GM18519 (cell line): ENCODE results near the gene MAPK12.

ENCODE experiments used
- ATAC-seq: cut with Tn5 transposase; IDR thresholded peaks from one replicate; pipeline ENCODE4 v1.9.1; 2021; ENCODE audit warnings: mild to moderate bottlenecking, moderate library complexity; ENCODE audit not compliant: unreplicated experiment, low FRiP score

The MAPK12 gene

GRCh38 chr22:50269573-50269969, 8.1 kb upstream of the MAPK12 start:
- no peak for ATAC-seq

DNA sequence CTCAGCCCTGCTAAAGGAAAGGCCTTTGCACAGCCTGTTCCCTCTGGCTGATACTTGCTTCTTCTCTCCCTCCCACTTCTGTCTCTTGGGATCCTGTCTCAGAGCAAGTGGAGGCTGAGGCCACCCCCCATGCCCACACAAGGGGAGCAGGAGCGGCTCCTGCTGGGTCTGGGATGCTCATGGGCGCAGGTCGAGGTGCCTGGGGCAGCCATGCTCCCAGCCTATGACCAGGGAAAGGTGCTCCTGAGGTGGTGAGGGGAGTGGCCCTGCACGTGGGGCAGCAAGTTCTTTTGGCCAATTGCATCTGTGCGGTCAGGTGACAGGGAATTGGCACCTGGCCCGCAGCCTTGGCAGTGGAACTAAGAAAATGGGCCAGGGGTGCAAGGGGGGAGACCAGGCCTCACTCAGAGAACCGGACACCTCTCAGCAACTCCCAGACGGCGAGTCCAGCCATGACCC, 7.2 kb upstream of the MAPK12 start:
- no peak for ATAC-seq

DNA sequence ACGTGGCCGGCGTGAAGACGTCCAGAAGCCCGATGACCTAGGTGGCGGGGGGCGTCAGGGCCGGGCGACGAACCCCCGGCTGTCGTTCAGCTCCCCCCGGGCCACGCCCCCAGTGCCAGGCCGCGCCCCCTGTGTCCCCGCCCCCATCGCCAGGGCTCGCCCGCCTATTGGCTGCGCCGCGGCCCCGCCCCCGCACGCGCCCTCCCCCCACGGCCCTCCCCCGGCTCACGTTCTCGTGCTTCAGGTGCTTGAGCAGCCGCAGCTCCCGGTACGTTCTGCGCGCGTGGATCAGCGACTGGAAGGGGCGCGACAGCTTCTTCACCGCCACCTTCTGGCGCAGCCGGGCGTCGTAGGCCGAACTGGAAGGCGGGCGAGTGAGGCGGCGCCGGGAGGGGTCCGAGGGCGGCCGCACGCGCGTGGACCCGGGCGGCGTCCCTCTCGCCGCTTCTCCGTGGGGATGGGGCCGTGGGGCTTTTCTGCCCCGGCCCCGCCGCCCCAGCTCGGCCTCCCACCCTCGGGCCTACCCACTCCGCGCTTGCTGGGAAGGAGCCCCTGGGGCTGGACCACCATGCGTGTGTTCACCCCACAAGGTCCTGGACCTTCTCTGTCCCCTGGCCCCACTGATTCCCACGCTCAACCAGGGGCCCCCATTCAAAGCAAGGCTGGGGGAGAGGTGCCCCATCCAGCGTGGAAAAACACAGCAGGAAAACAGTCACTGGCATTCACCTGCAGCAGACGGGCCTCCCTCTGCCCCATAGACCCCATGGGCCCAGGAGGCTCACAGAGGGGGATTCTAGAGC, 6.3 kb upstream of the MAPK12 start:
- no peak for ATAC-seq

GRCh38 chr22:50266994-50267393, 5.5 kb upstream of the MAPK12 start:
- no peak for ATAC-seq

- ATAC-seq: no peak
Measured at GRCh38 chr22:50264946-50265669, 3.6 kb upstream of the MAPK12 start.

GRCh38 chr22:50264104-50264745, 2.7 kb upstream of the MAPK12 start:
- ATAC-seq: no peak

- ATAC-seq: no peak
Measured at GRCh38 chr22:50262973-50263617, 1.6 kb upstream of the MAPK12 start.

DNA sequence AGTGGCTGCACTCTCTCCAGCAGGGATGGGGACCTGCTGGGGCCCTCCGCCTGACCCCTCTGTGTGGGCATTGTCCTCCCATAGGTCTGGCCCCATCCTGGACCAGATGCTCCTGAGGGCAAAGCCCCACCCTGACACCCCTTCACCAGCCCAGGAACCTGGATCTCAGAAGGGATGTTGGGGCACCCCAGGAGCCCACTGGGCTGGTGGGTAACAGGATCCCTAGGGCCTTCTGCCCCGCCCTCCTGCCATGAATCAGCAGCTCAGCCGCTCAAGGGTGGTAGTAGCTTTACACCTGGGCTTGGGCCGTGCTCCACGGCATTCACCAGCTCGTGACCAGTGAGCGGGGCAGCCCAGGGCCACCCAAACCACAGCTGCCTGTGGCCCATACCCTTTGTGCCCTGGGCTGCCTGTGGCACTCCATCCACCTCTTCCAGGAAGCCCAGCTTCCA, 1.0 kb upstream of the MAPK12 start:
- no peak for ATAC-seq

- no peak for ATAC-seq
Measured at GRCh38 chr22:50260801-50261614, 475 bp downstream of the MAPK12 start.

DNA sequence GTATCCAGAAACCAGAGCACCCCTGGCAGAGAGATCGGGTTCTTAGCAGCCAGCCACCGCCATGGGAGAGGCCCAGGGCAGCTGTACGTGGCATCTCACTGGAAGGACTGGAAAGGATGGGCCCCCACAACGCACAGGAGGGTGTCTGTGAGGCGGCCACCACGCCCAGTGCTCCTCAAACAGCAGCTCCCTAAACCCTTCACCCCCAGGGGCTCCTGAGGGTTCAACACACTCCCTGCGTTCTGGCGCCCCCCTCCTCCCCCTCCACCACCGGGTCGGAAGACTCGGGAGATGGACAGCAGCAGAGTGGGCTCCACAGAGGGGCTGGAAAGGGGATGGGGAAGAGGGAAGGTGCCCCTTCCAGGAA, 1.1 kb downstream of the MAPK12 start:
- ATAC-seq: no peak

DNA sequence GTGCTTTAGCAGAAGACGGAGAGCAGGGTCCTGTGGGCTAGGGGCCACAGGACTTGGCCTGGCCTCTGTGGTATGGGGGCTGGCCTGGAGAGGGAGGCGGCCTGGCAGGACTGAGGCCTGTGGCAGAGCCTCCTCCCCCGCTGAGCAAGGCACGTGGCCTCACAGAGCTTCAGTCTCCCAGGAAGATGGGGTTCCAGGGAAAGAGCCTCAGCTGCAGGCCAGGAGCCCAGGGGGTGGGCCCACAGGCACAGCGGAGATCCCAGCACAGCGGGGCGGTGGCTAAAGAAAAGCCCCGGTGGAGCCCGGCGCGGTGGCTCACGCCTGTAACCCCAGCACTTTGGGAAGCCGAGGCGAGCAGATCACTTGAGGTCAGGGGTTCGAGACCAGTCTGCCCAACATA, 2.2 kb downstream of the MAPK12 start:
- no peak for ATAC-seq

DNA sequence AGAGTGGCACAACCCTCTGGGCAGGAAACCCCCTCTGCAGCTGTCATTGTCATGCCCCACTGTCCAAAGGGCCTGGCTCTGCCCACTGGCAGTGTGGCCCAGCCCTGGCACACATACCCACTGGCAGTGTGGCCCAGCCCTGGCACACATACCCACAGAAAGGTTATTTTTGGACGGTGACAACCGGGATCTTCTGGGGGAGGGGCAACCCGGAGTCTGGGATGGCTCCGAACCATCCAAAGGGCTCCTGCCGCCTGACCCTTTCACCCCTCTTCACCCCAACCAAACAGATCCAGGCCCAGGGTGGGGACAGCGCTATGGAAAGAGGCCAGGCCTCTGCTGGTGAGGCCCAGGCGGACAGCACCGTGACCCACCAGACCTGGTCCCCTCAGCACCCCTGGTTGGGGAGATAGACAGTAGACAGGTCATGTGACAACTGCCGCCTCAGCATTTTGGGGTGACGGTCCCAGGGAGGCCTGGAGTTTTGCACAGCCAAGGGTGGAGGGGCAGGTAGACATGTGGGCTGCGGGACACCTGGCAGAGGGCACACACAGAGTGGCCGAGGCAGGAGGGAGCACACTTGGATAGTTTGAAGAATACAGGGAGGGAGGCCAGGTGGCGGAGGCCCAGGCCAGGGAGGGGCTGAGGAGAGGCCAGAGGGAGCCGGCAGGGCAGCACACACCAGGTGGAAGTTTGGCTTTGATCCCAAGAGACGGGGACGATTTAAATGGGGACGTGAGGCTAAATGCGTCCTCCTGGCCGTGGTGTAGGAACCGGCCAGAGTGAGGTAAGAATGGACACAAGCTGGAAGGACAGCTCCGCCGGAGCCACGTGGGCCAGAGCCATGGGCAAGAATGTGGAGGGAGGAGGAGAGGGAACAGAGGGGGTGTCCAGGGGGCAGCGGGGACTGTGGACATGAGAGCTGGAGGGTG, 2.9 kb downstream of the MAPK12 start:
- ATAC-seq: no peak

DNA sequence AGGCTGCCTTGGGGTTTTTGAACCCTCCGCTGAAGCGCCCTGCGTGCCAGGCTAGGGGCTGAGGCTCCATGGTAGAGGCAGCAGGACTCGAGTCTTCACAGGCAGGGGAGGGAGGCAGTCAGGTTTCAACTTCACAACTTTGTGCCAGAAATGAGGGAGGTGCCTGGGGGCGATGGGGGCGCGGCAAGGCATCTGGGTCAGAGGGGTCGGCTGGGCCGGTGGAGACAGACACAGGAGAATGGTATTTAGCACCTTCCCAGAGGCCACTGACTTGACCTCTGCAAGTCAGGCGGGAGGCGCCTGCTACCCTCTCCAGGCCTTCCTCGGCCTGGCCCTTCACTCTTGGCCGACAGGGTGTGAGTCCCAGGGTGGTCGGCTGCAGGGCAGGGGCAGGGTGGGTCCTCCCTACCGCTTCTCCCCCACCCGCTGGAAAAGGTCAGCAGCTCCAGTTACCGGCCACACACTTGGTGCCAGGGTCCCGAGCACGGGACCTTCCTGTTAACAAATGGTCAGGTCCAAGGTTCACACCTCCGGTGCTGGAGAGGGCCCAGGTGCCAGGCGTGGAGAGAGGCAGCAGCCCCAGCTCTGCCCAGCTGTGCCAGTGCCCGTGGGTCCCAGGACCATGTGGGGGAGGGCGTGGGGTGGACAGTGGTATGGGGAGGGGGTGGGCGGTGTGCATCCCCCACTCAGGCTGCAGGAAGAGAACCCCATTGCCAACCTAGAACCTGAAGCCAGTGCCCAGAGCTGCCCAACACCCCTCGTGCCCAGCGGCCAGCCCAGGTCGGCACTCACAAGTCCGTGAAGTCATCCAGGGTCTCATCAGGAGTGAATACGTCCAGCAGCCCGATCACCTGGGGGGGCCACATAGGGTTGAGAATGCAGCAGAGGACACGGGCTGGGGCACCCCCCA, 3.8 kb downstream of the MAPK12 start:
- ATAC-seq: no peak

GRCh38 chr22:50257041-50257440, 4.4 kb downstream of the MAPK12 start:
- ATAC-seq: no peak

DNA sequence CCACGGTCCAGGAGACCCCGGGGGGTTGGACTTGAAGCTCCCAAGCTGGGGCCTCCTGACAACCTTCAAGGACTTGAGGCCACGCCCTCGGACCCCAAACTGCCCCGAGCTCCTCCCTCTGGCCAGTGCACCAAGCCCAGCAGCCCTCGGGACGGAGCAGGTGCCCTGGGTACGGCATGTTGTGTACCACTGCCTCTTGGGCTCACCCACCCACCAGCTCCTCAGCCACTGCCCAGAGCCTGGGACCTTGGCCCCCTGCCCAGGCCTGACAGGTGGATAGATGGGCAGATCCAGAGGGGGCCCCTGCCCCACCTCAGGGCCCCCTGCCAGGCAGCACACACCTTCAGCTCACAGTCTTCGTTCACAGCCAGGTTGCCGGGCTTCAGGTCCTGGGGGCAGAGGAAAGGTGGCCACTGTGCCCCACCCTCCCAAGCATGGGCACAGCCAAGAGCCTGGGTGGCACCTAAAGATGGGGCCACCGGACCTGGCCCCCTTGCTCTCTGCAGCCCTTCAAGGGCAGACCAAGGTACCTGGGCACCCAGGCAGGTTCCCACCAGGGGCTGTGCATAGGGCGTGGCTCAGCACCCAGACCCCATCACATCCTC, 5.1 kb downstream of the MAPK12 start:
- no peak for ATAC-seq

DNA sequence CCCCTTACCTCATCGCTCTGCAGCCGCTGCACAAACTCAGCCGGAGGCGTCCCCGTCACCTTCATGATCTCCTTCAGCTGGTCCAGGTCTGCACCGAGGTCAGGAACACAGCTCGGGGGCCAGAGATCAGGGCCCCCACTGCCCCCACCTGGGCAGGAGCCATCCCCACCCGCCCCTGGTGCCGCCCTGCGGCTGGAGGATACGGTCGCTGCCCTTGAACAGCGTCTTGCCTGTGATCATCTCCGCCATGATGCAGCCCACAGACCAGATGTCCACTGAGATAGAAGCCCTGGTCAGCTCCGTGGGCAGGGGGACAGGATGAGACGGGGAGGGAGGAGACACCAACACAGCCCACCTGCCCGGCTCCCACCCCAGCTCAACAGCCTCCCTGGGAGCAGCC, 5.9 kb downstream of the MAPK12 start:
- ATAC-seq: no peak

DNA sequence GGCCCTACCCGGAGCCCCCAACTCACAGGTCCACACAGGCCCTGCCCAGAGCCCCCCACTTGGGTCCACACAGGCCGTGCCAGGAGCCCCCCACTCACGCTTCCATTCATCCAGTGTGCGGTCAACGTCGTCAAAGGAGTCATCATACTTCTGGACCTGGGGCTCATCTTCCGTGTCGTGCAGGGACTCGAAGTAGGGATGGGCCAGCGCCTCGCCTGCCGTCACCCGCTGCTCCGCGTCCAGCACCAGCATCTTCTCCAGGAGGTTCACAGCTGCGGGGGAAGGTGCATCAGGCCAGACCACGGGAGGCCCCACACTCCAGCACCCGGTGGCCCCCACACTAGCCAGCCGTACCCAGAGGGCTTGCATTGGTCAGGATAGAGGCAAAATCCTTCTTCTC, 6.4 kb downstream of the MAPK12 start:
- ATAC-seq: no peak

DNA sequence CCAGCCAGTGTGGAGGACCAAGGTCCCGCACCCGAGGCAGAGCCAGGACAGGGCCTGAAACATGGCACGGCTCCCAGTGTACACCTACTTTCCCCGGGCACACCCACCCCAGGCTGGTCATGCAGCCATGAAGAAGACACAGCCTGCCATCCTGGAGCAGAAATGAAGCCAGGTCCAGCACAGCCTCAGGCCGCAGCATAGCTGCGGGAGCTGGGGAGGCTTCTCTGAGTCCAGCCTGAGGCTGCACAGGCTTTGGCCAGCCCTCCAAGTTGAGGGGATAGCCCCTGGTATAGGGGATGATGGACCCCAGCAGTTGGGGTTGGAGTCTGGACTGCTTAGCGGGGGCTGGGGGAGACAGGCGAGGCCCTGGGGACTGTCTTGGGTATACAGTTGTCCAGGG, 7.5 kb downstream of the MAPK12 start:
- no peak for ATAC-seq
